Thoracic aorta (tissue), 2 donors: ENCODE results near the gene XRCC5. TPM values are rescaled to one million over a fixed set of nuclear protein-coding genes. Genes with fewer than 3 reads are reported as not detected.

Source experiments
- ATAC-seq: fragments of 150-250 bp; one replicate; pipeline ENCODE4 v1.8.0; 2017; ENCODE audit warnings: low read depth; ENCODE audit not compliant: insufficient number of reproducible peaks, low FRiP score
- DNase-seq: peaks from one replicate; pipeline ENCODE4 v3.0.0-alpha.2; 2020; ENCODE audit warnings: low spot score
- H3K27ac ChIP-seq, 2 donors: fragments of 200-600 bp; sonication (generic); 1 replicate in 1 of 2; 2 replicates in 1 of 2; pipeline ENCODE4 v1.5.1; 2016; ENCODE audit warnings: mild to moderate bottlenecking in 2 of 2, moderate library complexity in 2 of 2
- H3K27me3 ChIP-seq: fragments of 200-600 bp; sonication (generic); replicated peaks from 2 replicates; pipeline ENCODE4 v1.6.0; 2016; ENCODE audit warnings: mild to moderate bottlenecking; ENCODE audit not compliant: insufficient read depth
- H3K36me3 ChIP-seq: fragments of 200-600 bp; sonication (generic); one replicate; pipeline ENCODE4 v1.5.1; 2016
- H3K4me1 ChIP-seq, 2 donors: fragments of 200-600 bp; sonication (generic); 1 replicate in 1 of 2; 2 replicates in 1 of 2; pipeline versions ENCODE4 v1.5.1 to v1.6.0; 2016; ENCODE audit warnings: low read depth in 2 of 2, mild to moderate bottlenecking in 1 of 2; ENCODE audit not compliant: control insufficient read depth in 1 of 2
- H3K4me3 ChIP-seq: fragments of 200-600 bp; sonication (generic); 2 replicates; pipeline ENCODE4 v1.5.1; 2016; ENCODE audit warnings: mild to moderate bottlenecking
- H3K9me3 ChIP-seq: fragments of 200-600 bp; sonication (generic); 2 replicates; pipeline ENCODE4 v1.5.1; 2016
- CTCF ChIP-seq: fragments of 200-600 bp; sonication (generic); IDR thresholded peaks from one replicate; pipeline ENCODE4 v1.5.1; 2019; ENCODE audit warnings: antibody characterized with exemption
- total RNA-seq, 2 donors: library from RNA; depleted of rRNA; stranded (reverse); fragments of >200 nt; gene quantifications; one replicate each; pipeline versions ENCODE4 v1.1.0 to v1.2.3, GENCODE V29; 2016

Gene XRCC5
- total RNA-seq, 2 donors from 2014 or later = 137 to 152 TPM

GRCh38 chr2:216117561-216118340 is 8.6 kb downstream of the XRCC5 start:
- Histone ChIP-seq H3K9me3 (no peaks in the 10 kb centered on the region), H3K4me1 (peaks cover 6 to 15% of the 10 kb centered on the region in 2 donors), H3K36me3 (peaks cover 36% of the 10 kb centered on the region), H3K4me3 (no peak overlapping the region), H3K27ac (no peak overlapping the region), H3K27me3 (no peaks in the 10 kb centered on the region)
- TF ChIP-seq CTCF = no peak
- no peak for ATAC-seq
- no peak for DNase-seq

- DNase-seq (no peak), ATAC-seq (no peak)
- peaks cover 6 to 15% of the 10 kb centered on the region in 2 donors for H3K4me1 ChIP-seq
- peaks cover 40% of the 10 kb centered on the region for H3K36me3 ChIP-seq
- no peak for TF ChIP-seq CTCF
- H3K27ac ChIP-seq = no peak overlapping the region
- H3K27me3 ChIP-seq = no peaks in the 10 kb centered on the region
- H3K9me3 ChIP-seq = no peaks in the 10 kb centered on the region
- H3K4me3 ChIP-seq = no peak overlapping the region
Measured at GRCh38 chr2:216118474-216118873, 9.3 kb downstream of the XRCC5 start.

- Histone ChIP-seq H3K36me3 (peaks cover 37% of the 10 kb centered on the region), H3K9me3 (no peaks in the 10 kb centered on the region), H3K27me3 (no peaks in the 10 kb centered on the region), H3K4me3 (no peak overlapping the region), H3K27ac (no peak overlapping the region), H3K4me1 (peaks cover 6 to 13% of the 10 kb centered on the region in 2 donors)
- TF ChIP-seq CTCF = no peak
- ATAC-seq (no peak), DNase-seq (no peak)
Measured at GRCh38 chr2:216119146-216119545, 10.0 kb downstream of the XRCC5 start.

GRCh38 chr2:216119986-216120385 is 10.8 kb downstream of the XRCC5 start:
- Histone ChIP-seq H3K27ac (no peak overlapping the region), H3K4me3 (no peak overlapping the region), H3K4me1 (peaks cover 6 to 9% of the 10 kb centered on the region in 2 donors), H3K9me3 (no peaks in the 10 kb centered on the region), H3K36me3 (peaks cover 40% of the 10 kb centered on the region), H3K27me3 (no peaks in the 10 kb centered on the region)
- no peak for ATAC-seq
- no peak for TF ChIP-seq CTCF
- no peak for DNase-seq

- Histone ChIP-seq H3K27ac (no peak overlapping the region), H3K9me3 (no peaks in the 10 kb centered on the region), H3K4me3 (no peak overlapping the region), H3K27me3 (no peaks in the 10 kb centered on the region), H3K4me1 (no peaks in the 10 kb centered on the region), H3K36me3 (peaks cover 53% of the 10 kb centered on the region)
- no peak for TF ChIP-seq CTCF
- no peak for ATAC-seq
- DNase-seq = no peak
Measured at GRCh38 chr2:216121255-216121654, 12.1 kb downstream of the XRCC5 start.
